Mesothelial cell of epicardium (in vitro differentiated cells): ENCODE measurements around the gene TMEM94. TPM values are rescaled to one million over a fixed set of nuclear protein-coding genes. Genes with fewer than 3 reads are reported as not detected.

Experiments used
- DNase-seq, 2 experiments: peaks; one replicate each; pipeline ENCODE4 v3.0.0; 2021; ENCODE audit warnings: low spot score in 2 of 2; ENCODE audit not compliant: unreplicated experiment in 2 of 2
- H3K27ac Mint-ChIP-seq: 2 replicates; pipeline ENCODE4 v1.8.0; 2021; ENCODE audit warnings: mixed read lengths
- H3K27me3 Mint-ChIP-seq: 2 replicates; pipeline ENCODE4 v1.8.0; 2021; ENCODE audit warnings: low read depth, mixed read lengths
- H3K36me3 Mint-ChIP-seq: 2 replicates; pipeline ENCODE4 v1.8.0; 2021; ENCODE audit warnings: mixed read lengths
- H3K4me1 Mint-ChIP-seq: 2 replicates; pipeline ENCODE4 v1.8.0; 2021; ENCODE audit warnings: mixed read lengths
- H3K4me3 Mint-ChIP-seq: 2 replicates; pipeline ENCODE4 v1.8.0; 2021; ENCODE audit warnings: mild to moderate bottlenecking, moderate library complexity, mixed read lengths
- H3K9me3 Mint-ChIP-seq: 2 replicates; pipeline ENCODE4 v1.8.0; 2021; ENCODE audit warnings: mixed read lengths
- total RNA-seq: library from RNA; stranded (reverse); gene quantifications from 3 replicates; pipeline ENCODE4 v1.2.1, GENCODE V29; 2021
- TF ChIP-seq, protein P1 (sequence below): fragments of 200-600 bp; sonication (generic); IDR thresholded peaks from one replicate; pipeline ENCODE4 v1.5.0; 2021; ENCODE audit warnings: antibody characterized with exemption; ENCODE audit not compliant: unreplicated experiment

TMEM94 gene
- total RNA-seq, 1 donor from 2014 or later: 126 TPM

DNA sequence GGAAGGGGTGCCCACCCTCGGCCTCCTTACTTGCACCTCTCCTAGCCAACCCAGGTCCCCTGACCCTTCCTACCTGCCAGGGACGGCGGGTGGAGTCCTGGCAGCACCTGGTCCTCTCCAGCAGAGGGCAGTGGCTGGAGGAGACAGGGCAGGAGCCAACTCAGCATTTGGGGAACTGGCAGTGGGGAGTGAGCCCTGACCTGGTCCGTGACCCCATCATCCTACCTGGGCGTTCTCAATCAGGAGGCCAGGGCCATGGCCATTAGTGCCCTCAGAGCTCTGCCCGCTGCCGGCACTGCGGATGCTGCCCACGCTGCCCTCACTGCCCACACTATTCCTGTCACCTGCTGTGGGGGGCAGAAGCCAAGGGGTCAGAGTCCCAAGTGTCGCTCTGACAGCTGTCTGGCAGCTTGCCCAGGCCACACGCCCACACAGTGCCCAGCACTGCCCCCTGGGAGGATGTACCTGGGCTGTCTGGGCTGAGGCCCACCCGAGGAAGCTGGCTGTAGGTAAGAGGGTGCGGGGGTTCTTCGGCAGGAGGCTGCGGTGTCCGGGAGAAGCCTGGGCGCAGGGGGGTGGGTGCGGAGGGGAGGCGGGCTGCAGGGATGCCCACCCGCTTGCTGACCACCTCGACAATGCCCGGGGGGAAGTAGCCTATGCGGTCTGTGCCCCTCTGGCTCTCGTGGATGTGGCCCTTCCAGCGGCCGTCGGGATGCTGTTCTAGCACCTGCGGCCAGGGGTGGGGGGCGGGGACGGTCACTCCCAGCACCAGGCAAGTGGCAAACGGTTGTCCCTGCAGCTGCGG lies 48.1 kb downstream of the TMEM94 start:
- DNase-seq: no peak
- no peaks in the 10 kb centered on the region for H3K27me3 Mint-ChIP-seq
- TF ChIP-seq, protein P1, sequence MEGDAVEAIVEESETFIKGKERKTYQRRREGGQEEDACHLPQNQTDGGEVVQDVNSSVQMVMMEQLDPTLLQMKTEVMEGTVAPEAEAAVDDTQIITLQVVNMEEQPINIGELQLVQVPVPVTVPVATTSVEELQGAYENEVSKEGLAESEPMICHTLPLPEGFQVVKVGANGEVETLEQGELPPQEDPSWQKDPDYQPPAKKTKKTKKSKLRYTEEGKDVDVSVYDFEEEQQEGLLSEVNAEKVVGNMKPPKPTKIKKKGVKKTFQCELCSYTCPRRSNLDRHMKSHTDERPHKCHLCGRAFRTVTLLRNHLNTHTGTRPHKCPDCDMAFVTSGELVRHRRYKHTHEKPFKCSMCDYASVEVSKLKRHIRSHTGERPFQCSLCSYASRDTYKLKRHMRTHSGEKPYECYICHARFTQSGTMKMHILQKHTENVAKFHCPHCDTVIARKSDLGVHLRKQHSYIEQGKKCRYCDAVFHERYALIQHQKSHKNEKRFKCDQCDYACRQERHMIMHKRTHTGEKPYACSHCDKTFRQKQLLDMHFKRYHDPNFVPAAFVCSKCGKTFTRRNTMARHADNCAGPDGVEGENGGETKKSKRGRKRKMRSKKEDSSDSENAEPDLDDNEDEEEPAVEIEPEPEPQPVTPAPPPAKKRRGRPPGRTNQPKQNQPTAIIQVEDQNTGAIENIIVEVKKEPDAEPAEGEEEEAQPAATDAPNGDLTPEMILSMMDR: peak; percentile 36

GRCh38 chr17:75505152-75505409 lies 48.6 kb downstream of the TMEM94 start:
- DNase-seq: no peak
- H3K4me1 Mint-ChIP-seq: peaks cover 17% of the 10 kb centered on the region
- peaks cover 8% of the 10 kb centered on the region for H3K36me3 Mint-ChIP-seq
- TF ChIP-seq, protein P1: no peak
- H3K27me3 Mint-ChIP-seq: no peaks in the 10 kb centered on the region
- no peaks in the 10 kb centered on the region for H3K9me3 Mint-ChIP-seq
- no peak overlapping the region for H3K4me3 Mint-ChIP-seq
- H3K27ac Mint-ChIP-seq: no peak overlapping the region

More for the DNA sequence above, 48.1 kb downstream of the TMEM94 start:
- Mint-ChIP-seq H3K27ac (no peak overlapping the region), H3K36me3 (peaks cover 8% of the 10 kb centered on the region), H3K4me3 (no peak overlapping the region), H3K9me3 (no peaks in the 10 kb centered on the region), H3K4me1 (peaks cover 19% of the 10 kb centered on the region)

- H3K27me3 Mint-ChIP-seq: no peaks in the 10 kb centered on the region
- TF ChIP-seq, protein P1: no peak
- H3K9me3 Mint-ChIP-seq: no peaks in the 10 kb centered on the region
- peaks cover 17% of the 10 kb centered on the region for H3K4me1 Mint-ChIP-seq
- DNase-seq: no peak
- H3K4me3 Mint-ChIP-seq: no peak overlapping the region
- H3K27ac Mint-ChIP-seq: no peak overlapping the region
- peaks cover 8% of the 10 kb centered on the region for H3K36me3 Mint-ChIP-seq
Observed at GRCh38 chr17:75505640-75506039, 49.2 kb downstream of the TMEM94 start.

- TF ChIP-seq, protein P1: no peak
- no peaks in the 10 kb centered on the region for H3K9me3 Mint-ChIP-seq
- H3K27me3 Mint-ChIP-seq: no peaks in the 10 kb centered on the region
- no peak overlapping the region for H3K4me3 Mint-ChIP-seq
- DNase-seq: no peak
- no peak overlapping the region for H3K27ac Mint-ChIP-seq
- H3K4me1 Mint-ChIP-seq: peaks cover 17% of the 10 kb centered on the region
- H3K36me3 Mint-ChIP-seq: peaks cover 8% of the 10 kb centered on the region
Observed at GRCh38 chr17:75506134-75506533, 49.7 kb downstream of the TMEM94 start.

- TF ChIP-seq, protein P1: no peak
- Mint-ChIP-seq H3K4me3 (no peak overlapping the region), H3K4me1 (peaks cover 21% of the 10 kb centered on the region), H3K36me3 (peaks cover 8% of the 10 kb centered on the region), H3K9me3 (no peaks in the 10 kb centered on the region), H3K27ac (no peak overlapping the region), H3K27me3 (no peaks in the 10 kb centered on the region)
- no peak for DNase-seq
Observed at GRCh38 chr17:75506888-75507287, 50.5 kb downstream of the TMEM94 start.
